Neural crest cell (in vitro differentiated cells): ENCODE data around the gene STH. TPM values are rescaled to one million over a fixed set of nuclear protein-coding genes. Genes with fewer than 3 reads are reported as not detected.

Experiments used
- DNase-seq: peaks from one replicate; pipeline ENCODE4 v3.0.0; 2021; ENCODE audit warnings: low read depth, mixed read lengths, low spot score
- H3K27ac Mint-ChIP-seq: one replicate; pipeline ENCODE4 v1.8.0; 2021; ENCODE audit warnings: mild to moderate bottlenecking, mixed read lengths; ENCODE audit not compliant: unreplicated experiment
- H3K27me3 Mint-ChIP-seq: 2 replicates; pipeline ENCODE4 v1.8.0; 2021; ENCODE audit warnings: low read depth, mild to moderate bottlenecking, mixed read lengths
- H3K36me3 Mint-ChIP-seq: 2 replicates; pipeline ENCODE4 v1.8.0; 2021; ENCODE audit warnings: low read depth, mild to moderate bottlenecking, mixed read lengths
- H3K4me1 Mint-ChIP-seq: 2 replicates; pipeline ENCODE4 v1.8.0; 2021; ENCODE audit warnings: mixed read lengths
- H3K4me3 Mint-ChIP-seq: one replicate; pipeline ENCODE4 v1.8.0; 2021; ENCODE audit warnings: mild to moderate bottlenecking, mixed read lengths
- H3K9me3 Mint-ChIP-seq: 2 replicates; pipeline ENCODE4 v1.8.0; 2021; ENCODE audit warnings: mixed read lengths
- total RNA-seq: library from RNA; stranded (reverse); gene quantifications from 2 replicates; pipeline ENCODE4 v1.2.1, GENCODE V29; 2021
- TF ChIP-seq, protein P1 (sequence below): fragments of 200-600 bp; sonication (generic); conservative IDR thresholded peaks from 2 replicates; pipeline ENCODE4 v1.5.0; 2021; ENCODE audit warnings: antibody characterized with exemption, mild to moderate bottlenecking

The STH gene
- total RNA-seq, 1 donor from 2014 or later, result not detected

GRCh38 chr17:45997166-45997565 is 1.9 kb upstream of the STH start:
- H3K9me3 Mint-ChIP-seq, result no peaks in the 10 kb centered on the region
- no peak overlapping the region for H3K27ac Mint-ChIP-seq
- no peaks in the 10 kb centered on the region for H3K36me3 Mint-ChIP-seq
- H3K27me3 Mint-ChIP-seq, result no peaks in the 10 kb centered on the region
- no peak for DNase-seq
- TF ChIP-seq, protein P1, sequence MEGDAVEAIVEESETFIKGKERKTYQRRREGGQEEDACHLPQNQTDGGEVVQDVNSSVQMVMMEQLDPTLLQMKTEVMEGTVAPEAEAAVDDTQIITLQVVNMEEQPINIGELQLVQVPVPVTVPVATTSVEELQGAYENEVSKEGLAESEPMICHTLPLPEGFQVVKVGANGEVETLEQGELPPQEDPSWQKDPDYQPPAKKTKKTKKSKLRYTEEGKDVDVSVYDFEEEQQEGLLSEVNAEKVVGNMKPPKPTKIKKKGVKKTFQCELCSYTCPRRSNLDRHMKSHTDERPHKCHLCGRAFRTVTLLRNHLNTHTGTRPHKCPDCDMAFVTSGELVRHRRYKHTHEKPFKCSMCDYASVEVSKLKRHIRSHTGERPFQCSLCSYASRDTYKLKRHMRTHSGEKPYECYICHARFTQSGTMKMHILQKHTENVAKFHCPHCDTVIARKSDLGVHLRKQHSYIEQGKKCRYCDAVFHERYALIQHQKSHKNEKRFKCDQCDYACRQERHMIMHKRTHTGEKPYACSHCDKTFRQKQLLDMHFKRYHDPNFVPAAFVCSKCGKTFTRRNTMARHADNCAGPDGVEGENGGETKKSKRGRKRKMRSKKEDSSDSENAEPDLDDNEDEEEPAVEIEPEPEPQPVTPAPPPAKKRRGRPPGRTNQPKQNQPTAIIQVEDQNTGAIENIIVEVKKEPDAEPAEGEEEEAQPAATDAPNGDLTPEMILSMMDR, result no peak
- H3K4me1 Mint-ChIP-seq, result peaks cover 3% of the 10 kb centered on the region
- H3K4me3 Mint-ChIP-seq, result no peak overlapping the region

DNA sequence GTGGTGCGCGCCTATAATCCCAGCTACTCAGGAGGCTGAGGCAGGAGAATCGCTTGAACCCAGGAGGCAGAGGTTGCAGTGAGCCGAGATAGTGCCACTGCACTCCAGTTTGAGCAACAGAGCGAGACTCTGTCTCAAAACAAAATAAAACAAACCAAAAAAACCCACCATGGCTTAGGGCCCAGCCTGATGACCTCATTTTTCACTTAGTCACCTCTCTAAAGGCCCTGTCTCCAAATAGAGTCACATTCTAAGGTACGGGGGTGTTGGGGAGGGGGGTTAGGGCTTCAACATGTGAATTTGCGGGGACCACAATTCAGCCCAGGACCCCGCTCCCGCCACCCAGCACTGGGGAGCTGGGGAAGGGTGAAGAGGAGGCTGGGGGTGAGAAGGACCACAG is 1.4 kb upstream of the STH start:
- no peak for DNase-seq
- no peaks in the 10 kb centered on the region for H3K36me3 Mint-ChIP-seq
- TF ChIP-seq, protein P1, result no peak
- peaks cover 3% of the 10 kb centered on the region for H3K4me1 Mint-ChIP-seq
- H3K9me3 Mint-ChIP-seq, result no peaks in the 10 kb centered on the region
- no peaks in the 10 kb centered on the region for H3K27me3 Mint-ChIP-seq
- no peak overlapping the region for H3K4me3 Mint-ChIP-seq
- no peak overlapping the region for H3K27ac Mint-ChIP-seq

GRCh38 chr17:45999900-46000290 is 845 bp downstream of the STH start:
- TF ChIP-seq, protein P1, result no peak
- DNase-seq, result no peak
- H3K27me3 Mint-ChIP-seq, result no peaks in the 10 kb centered on the region
- H3K9me3 Mint-ChIP-seq, result no peaks in the 10 kb centered on the region
- no peaks in the 10 kb centered on the region for H3K4me1 Mint-ChIP-seq
- no peaks in the 10 kb centered on the region for H3K36me3 Mint-ChIP-seq
- H3K27ac Mint-ChIP-seq, result no peak overlapping the region
- no peak overlapping the region for H3K4me3 Mint-ChIP-seq

DNA sequence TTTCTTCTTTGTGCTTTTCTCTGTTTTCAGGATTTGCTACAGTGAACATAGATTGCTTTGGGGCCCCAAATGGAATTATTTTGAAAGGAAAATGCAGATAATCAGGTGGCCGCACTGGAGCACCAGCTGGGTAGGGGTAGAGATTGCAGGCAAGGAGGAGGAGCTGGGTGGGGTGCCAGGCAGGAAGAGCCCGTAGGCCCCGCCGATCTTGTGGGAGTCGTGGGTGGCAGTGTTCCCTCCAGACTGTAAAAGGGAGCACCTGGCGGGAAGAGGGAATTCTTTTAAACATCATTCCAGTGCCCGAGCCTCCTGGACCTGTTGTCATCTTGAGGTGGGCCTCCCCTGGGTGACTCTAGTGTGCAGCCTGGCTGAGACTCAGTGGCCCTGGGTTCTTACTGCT is 1.2 kb downstream of the STH start:
- Mint-ChIP-seq H3K27ac (peak overlapping the region; percentile 57), H3K4me3 (no peak overlapping the region), H3K27me3 (no peaks in the 10 kb centered on the region), H3K9me3 (no peaks in the 10 kb centered on the region), H3K36me3 (no peaks in the 10 kb centered on the region), H3K4me1 (no peaks in the 10 kb centered on the region)
- TF ChIP-seq, protein P1, result no peak
- no peak for DNase-seq

DNA sequence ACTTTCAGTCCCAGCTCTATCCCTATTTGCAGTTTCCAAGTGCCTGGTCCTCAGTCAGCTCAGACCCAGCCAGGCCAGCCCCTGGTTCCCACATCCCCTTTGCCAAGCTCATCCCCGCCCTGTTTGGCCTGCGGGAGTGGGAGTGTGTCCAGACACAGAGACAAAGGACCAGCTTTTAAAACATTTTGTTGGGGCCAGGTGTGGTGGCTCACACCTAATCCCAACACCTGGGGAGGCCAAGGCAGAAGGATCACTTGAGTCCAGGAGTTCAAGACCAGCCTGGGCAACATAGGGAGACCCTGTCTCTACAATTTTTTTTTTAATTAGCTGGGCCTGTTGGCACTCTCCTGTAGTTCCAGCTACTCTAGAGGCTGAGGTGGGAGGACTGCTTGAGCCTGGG is 1.7 kb downstream of the STH start:
- H3K4me3 Mint-ChIP-seq, result no peak overlapping the region
- no peaks in the 10 kb centered on the region for H3K4me1 Mint-ChIP-seq
- no peaks in the 10 kb centered on the region for H3K9me3 Mint-ChIP-seq
- H3K36me3 Mint-ChIP-seq, result no peaks in the 10 kb centered on the region
- DNase-seq, result no peak
- TF ChIP-seq, protein P1, result no peak
- H3K27ac Mint-ChIP-seq, result no peak overlapping the region
- no peaks in the 10 kb centered on the region for H3K27me3 Mint-ChIP-seq
